ENCODE data around the gene KCND1. TPM values are rescaled to one million over a fixed set of nuclear protein-coding genes. Genes with fewer than 3 reads are reported as not detected.

KCND1 gene
- total and polyA plus RNA-seq, 2 of the 4 experiments (the other 2 are of a cell fraction) = 0.36 to 1.8 TPM

DNA sequence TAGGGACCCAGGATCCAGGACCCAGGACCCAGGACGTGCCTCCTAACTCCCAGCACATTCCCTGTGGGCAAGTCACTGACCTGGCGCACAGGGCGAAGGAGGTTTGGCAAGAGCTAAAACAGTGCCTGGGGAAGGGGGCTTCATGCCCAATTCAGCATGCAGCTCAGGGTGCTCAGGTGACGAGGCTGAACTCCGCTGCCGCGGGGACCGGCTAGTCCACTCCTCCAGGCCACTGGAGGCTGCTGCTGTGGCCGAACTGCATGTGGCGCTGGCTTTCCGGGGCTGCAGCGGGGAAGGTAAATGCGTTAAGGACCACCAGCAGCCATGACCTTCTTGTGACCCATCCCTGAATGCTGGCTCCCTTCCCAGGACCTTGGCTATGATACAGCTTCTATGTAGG lies 47.9 kb downstream of the KCND1 start:
- Histone ChIP-seq H2AFZ (replicated peaks; ENCODE audit: low read length, poor library complexity) (no peak overlapping the region), H3K56ac (ENCODE audit: extremely low read depth, insufficient read depth, low read length) (no peak overlapping the region), H2AK9ac (replicated peaks; ENCODE audit: low read depth, low read length, poor library complexity) (peak overlapping the region; percentile 16), H3K4me3 (ENCODE audit: insufficient read depth, low read depth, low read length) (no peak overlapping the region), H2BK15ac (ENCODE audit: low read depth, low read length) (no peak overlapping the region), H3K23ac (ENCODE audit: low read depth, low read length) (no peak overlapping the region), H3K9me3 (ENCODE audit: control insufficient read depth, insufficient read depth, low read length) (no peaks in the 10 kb centered on the region; the same call in 1 of the 2 replicates), H3K14ac (replicated peaks; ENCODE audit: low read depth, low read length) (no peak overlapping the region), H3K79me1 (ENCODE audit: low read depth in 1 of 2, low read length in 2 of 2) (peaks cover 2 to 8% of the 10 kb centered on the region in 2 experiments; a peak in 3 of 4 replicates), H3K36me3 (ENCODE audit: control insufficient read depth, insufficient read depth, low read length) (peaks cover 26% of the 10 kb centered on the region), H3K18ac (ENCODE audit: low read depth, low read length) (no peak overlapping the region), H4K5ac (ENCODE audit: low read depth, low read length) (no peak overlapping the region), H3K4me2 (ENCODE audit: low read depth, low read length) (no peak overlapping the region), H4K91ac (ENCODE audit: insufficient read depth, low read depth, low read length) (no peak overlapping the region), H3K4ac (ENCODE audit: low read depth, low read length) (no peak overlapping the region), H3K9me1 (ENCODE audit: insufficient read depth, low read length) (no peaks in the 10 kb centered on the region; the same call in 1 of the 2 replicates), H2BK120ac (ENCODE audit: low read depth, low read length) (no peak overlapping the region), H2BK5ac (ENCODE audit: low read depth, low read length, poor library complexity, severe bottlenecking) (no peak overlapping the region), H3K4me1 (ENCODE audit: control insufficient read depth, insufficient read depth, low read length) (peaks cover 3% of the 10 kb centered on the region; the same call in 1 of the 2 replicates), H4K8ac (ENCODE audit: low read depth in 2 of 2, low read length in 2 of 2) (no peak overlapping the region), H4K20me1 (ENCODE audit: insufficient read depth, low read length) (peaks cover 16% of the 10 kb centered on the region; the same call in 1 of the 2 replicates), H3K27ac (ENCODE audit: insufficient read depth, low read length) (no peak overlapping the region), H3K9ac (ENCODE audit: low read depth, low read length) (no peak overlapping the region), H2AK5ac (ENCODE audit: low read depth, low read length) (no peak overlapping the region), H3K27me3 (ENCODE audit: control insufficient read depth, insufficient read depth, low read length) (no peaks in the 10 kb centered on the region), H2BK20ac (ENCODE audit: low read depth, low read length) (no peak overlapping the region)
- in situ Hi-C loops (cut with MboI; ENCODE audit: low sequenced_read_pairs) = no loop called here
- no TSS peak for BruUV-seq (replicated peaks)
- dilution Hi-C loops (cut with HindIII; ENCODE audit: low sequenced_read_pairs, unreplicated experiment) = no loop called here
- ChIA-PET POLR2A (ENCODE audit: unreplicated experiment) (no interaction called here), CTCF (no interaction called here)
- intact Hi-C loops (cut with micrococcal nuclease) = no loop called here
- WGBS, 2 experiments (ENCODE audit: extremely low coverage in 2 of 2, insufficient read length in 1 of 2) = 81% methylated on average over 6 of the region's 13 CpGs; no CpG with 5 or more reads in 1 of the 2 experiments
- ATAC-seq (ENCODE audit: low read depth) = no peak
- no peak for TF ChIP-seq MAZ (IDR thresholded peaks at IDR 0.05; ENCODE audit: borderline replicate concordance, low read depth, low read length)
- TF ChIP-seq SMC3 (IDR thresholded peaks at IDR 0.05; ENCODE audit: low read depth, low read length) = no peak
- no peak for TF ChIP-seq RAD21 (IDR thresholded peaks at IDR 0.05; ENCODE audit: low read length)
- no peak for TF ChIP-seq FOS (IDR thresholded peaks at IDR 0.05; ENCODE audit: low read depth, low read length)
- TF ChIP-seq, protein P1, sequence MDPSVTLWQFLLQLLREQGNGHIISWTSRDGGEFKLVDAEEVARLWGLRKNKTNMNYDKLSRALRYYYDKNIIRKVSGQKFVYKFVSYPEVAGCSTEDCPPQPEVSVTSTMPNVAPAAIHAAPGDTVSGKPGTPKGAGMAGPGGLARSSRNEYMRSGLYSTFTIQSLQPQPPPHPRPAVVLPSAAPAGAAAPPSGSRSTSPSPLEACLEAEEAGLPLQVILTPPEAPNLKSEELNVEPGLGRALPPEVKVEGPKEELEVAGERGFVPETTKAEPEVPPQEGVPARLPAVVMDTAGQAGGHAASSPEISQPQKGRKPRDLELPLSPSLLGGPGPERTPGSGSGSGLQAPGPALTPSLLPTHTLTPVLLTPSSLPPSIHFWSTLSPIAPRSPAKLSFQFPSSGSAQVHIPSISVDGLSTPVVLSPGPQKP (IDR thresholded peaks at IDR 0.05; ENCODE audit: borderline replicate concordance, low read depth, low read length) = no peak
- TF ChIP-seq RFX5 (IDR thresholded peaks at IDR 0.05; ENCODE audit: low read depth, low read length) = no peak
- TF ChIP-seq BHLHE40 (IDR thresholded peaks at IDR 0.05; ENCODE audit: low read depth, low read length) = no peak
- no peak for TF ChIP-seq MAFK (IDR thresholded peaks at IDR 0.05; ENCODE audit: low read depth, low read length)
- TF ChIP-seq CHD1 (IDR thresholded peaks at IDR 0.05; ENCODE audit: low read depth, low read length) = no peak
- TF ChIP-seq CEBPB (IDR thresholded peaks at IDR 0.05; ENCODE audit: low read depth, low read length) = no peak
- TF ChIP-seq, protein P2, sequence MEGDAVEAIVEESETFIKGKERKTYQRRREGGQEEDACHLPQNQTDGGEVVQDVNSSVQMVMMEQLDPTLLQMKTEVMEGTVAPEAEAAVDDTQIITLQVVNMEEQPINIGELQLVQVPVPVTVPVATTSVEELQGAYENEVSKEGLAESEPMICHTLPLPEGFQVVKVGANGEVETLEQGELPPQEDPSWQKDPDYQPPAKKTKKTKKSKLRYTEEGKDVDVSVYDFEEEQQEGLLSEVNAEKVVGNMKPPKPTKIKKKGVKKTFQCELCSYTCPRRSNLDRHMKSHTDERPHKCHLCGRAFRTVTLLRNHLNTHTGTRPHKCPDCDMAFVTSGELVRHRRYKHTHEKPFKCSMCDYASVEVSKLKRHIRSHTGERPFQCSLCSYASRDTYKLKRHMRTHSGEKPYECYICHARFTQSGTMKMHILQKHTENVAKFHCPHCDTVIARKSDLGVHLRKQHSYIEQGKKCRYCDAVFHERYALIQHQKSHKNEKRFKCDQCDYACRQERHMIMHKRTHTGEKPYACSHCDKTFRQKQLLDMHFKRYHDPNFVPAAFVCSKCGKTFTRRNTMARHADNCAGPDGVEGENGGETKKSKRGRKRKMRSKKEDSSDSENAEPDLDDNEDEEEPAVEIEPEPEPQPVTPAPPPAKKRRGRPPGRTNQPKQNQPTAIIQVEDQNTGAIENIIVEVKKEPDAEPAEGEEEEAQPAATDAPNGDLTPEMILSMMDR (conservative IDR thresholded peaks at IDR 0.05; ENCODE audit: low read depth, low read length) = no peak
- no peak for TF ChIP-seq MXI1 (IDR thresholded peaks at IDR 0.05; ENCODE audit: borderline replicate concordance, low read depth, low read length)
- no peak for TF ChIP-seq RCOR1 (IDR thresholded peaks at IDR 0.05; ENCODE audit: insufficient replicate concordance, low read length)
- no peak for TF ChIP-seq NFE2L2 (IDR thresholded peaks at IDR 0.05; ENCODE audit: low read depth, low read length)
- no peak for TF ChIP-seq POLR2A (IDR thresholded peaks at IDR 0.05; ENCODE audit: low read depth, low read length)
- TF ChIP-seq, protein P3, sequence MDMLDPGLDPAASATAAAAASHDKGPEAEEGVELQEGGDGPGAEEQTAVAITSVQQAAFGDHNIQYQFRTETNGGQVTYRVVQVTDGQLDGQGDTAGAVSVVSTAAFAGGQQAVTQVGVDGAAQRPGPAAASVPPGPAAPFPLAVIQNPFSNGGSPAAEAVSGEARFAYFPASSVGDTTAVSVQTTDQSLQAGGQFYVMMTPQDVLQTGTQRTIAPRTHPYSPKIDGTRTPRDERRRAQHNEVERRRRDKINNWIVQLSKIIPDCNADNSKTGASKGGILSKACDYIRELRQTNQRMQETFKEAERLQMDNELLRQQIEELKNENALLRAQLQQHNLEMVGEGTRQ (IDR thresholded peaks at IDR 0.05; ENCODE audit: low read depth, low read length) = no peak
- no peak for DNase-seq

All from IMR-90 (cell line).